A549 (cell line): ENCODE results near the gene ATAD3A. TPM values are rescaled to one million over a fixed set of nuclear protein-coding genes. Genes with fewer than 3 reads are reported as not detected.

Experiments used
- ATAC-seq, 2 experiments: fragments of 200-7000 bp in 1 of 2; fragments of >200 bp in 1 of 2; cut with Nextera tagmentation in 1 of 2; cut with Tn5 transposase in 1 of 2; 3 replicates each; pipeline versions ENCODE4 v1.8.0 to v1.9.1; 2018 to 2020; ENCODE audit warnings: mild to moderate bottlenecking in 1 of 2, moderate library complexity in 1 of 2
- CTCF ChIA-PET: fragments of 300-600 bp; sonication (Branson Sonifier 250); formaldehyde crosslinking; extraction: SDS; loops from one replicate; lab custom pipeline; 2021; ENCODE audit warnings: antibody characterized with exemption, inconsistent platforms; lab: Yijun Ruan, JAX
- POLR2A ChIA-PET: fragments of 350-600 bp; formaldehyde crosslinking; extraction: SDS; loops from one replicate; lab custom pipeline; 2021; ENCODE audit warnings: antibody characterized with exemption, inconsistent platforms; lab: Yijun Ruan, JAX
- DNase-seq, 2 experiments: peaks; one replicate each; pipeline versions ENCODE4 v3.0.0 to v3.0.0-alpha.2; 2011 to 2016; ENCODE audit warnings: low read depth in 1 of 2, low spot score in 1 of 2
- FAIRE-seq: peaks from 2 replicates; lab custom pipeline; 2011; peaks lifted over from hg19 to GRCh38; lab: Jason Lieb, UNC
- H3K27ac ChIP-seq, 2 experiments: fragments of >200 bp; sonication (Bioruptor Twin); formaldehyde crosslinking; 3 replicates each; pipeline ENCODE4 v1.5.1; 2016 to 2017
- H3K4me1 ChIP-seq: fragments of >200 bp; sonication (Bioruptor Twin); formaldehyde crosslinking; 3 replicates; pipeline ENCODE4 v1.6.1; 2016
- H3K4me2 ChIP-seq: fragments of >200 bp; sonication (Bioruptor Twin); formaldehyde crosslinking; 3 replicates; pipeline ENCODE4 v1.6.1; 2016
- H3K4me3 ChIP-seq: fragments of >200 bp; sonication (Bioruptor Twin); formaldehyde crosslinking; 3 replicates; pipeline ENCODE4 v1.5.1; 2016
- H3K9me3 ChIP-seq: fragments of >200 bp; sonication (Bioruptor Twin); formaldehyde crosslinking; 3 replicates; pipeline ENCODE4 v1.6.1; 2016
- CBX2 ChIP-seq: fragments of 200-600 bp; sonication (generic); IDR thresholded peaks from 2 replicates; pipeline ENCODE4 v1.6.1; 2016; ENCODE audit warnings: low read depth, mild to moderate bottlenecking, borderline replicate concordance
- CBX8 ChIP-seq: fragments of 200-600 bp; sonication (generic); IDR thresholded peaks from 2 replicates; pipeline ENCODE4 v1.6.1; 2016
- ESRRA ChIP-seq: fragments of 150-350 bp; IDR thresholded peaks from 2 replicates; pipeline ENCODE4 v1.6.1; 2014; ENCODE audit warnings: mild to moderate bottlenecking, low read length, borderline replicate concordance
- FOSB ChIP-seq: fragments of 250-450 bp; sonication (Bioruptor Pico); IDR thresholded peaks from 2 replicates; pipeline ENCODE4 v1.5.0; 2020; ENCODE audit warnings: mild to moderate bottlenecking, moderate library complexity
- FOXS1 ChIP-seq: fragments of 250-450 bp; sonication (Bioruptor Pico); IDR thresholded peaks from 2 replicates; pipeline ENCODE4 v1.5.0; 2020; ENCODE audit warnings: mild to moderate bottlenecking, moderate library complexity
- GATA3 ChIP-seq: IDR thresholded peaks from 2 replicates; pipeline ENCODE4 v1.6.1; 2012; ENCODE audit warnings: borderline replicate concordance
- HEYL ChIP-seq: fragments of 250-450 bp; sonication (Bioruptor Pico); IDR thresholded peaks from 2 replicates; pipeline ENCODE4 v1.8.0; 2021; ENCODE audit warnings: mild to moderate bottlenecking, moderate library complexity
- HOXA7 ChIP-seq: fragments of 250-450 bp; sonication (Bioruptor Pico); IDR thresholded peaks from 2 replicates; pipeline ENCODE4 v1.5.0; 2020; ENCODE audit warnings: mild to moderate bottlenecking, moderate library complexity
- HOXB13 ChIP-seq: fragments of 250-450 bp; sonication (Bioruptor Pico); IDR thresholded peaks from 2 replicates; pipeline ENCODE4 v1.5.0; 2020; ENCODE audit warnings: low read depth, mild to moderate bottlenecking, moderate library complexity
- JUN ChIP-seq, 2 experiments: fragments of >200 bp; sonication (Bioruptor Twin); formaldehyde crosslinking; IDR thresholded peaks; 2 replicates in 1 of 2; 3 replicates in 1 of 2; pipeline ENCODE4 v1.6.1; 2016 to 2017
- JUNB ChIP-seq: fragments of >200 bp; sonication (Bioruptor Twin); formaldehyde crosslinking; IDR thresholded peaks from 2 replicates; pipeline ENCODE4 v1.6.1; 2016
- KDM1A ChIP-seq: fragments of 200-600 bp; sonication (generic); IDR thresholded peaks from 2 replicates; pipeline ENCODE4 v1.6.1; 2016; ENCODE audit warnings: low read depth, mild to moderate bottlenecking
- KDM5A ChIP-seq: fragments of 200-600 bp; sonication (generic); IDR thresholded peaks from 2 replicates; pipeline ENCODE4 v1.6.1; 2016; ENCODE audit warnings: antibody characterized with exemption, mild to moderate bottlenecking
- MYC ChIP-seq: IDR thresholded peaks from 2 replicates; pipeline ENCODE4 v1.6.1; 2012; ENCODE audit warnings: mild to moderate bottlenecking, inconsistent platforms, low read length, improper control_type of control experiment, borderline replicate concordance
- NFE2L2 ChIP-seq: fragments of 150-350 bp; conservative IDR thresholded peaks from 2 replicates; pipeline ENCODE4 v1.6.1; 2014; ENCODE audit warnings: low read length
- POLR2AphosphoS2 ChIP-seq: conservative IDR thresholded peaks from 2 replicates; pipeline ENCODE4 v1.6.1; 2012; ENCODE audit warnings: low read length, improper control_type of control experiment, inconsistent platforms
- RAD21 ChIP-seq, 2 experiments: fragments of >200 bp in 1 of 2; sonication (Bioruptor Twin) in 1 of 2; formaldehyde crosslinking in 1 of 2; IDR thresholded peaks in 1 of 2; conservative IDR thresholded peaks in 1 of 2; 2 replicates in 1 of 2; 3 replicates in 1 of 2; pipeline ENCODE4 v1.6.1; 2012 to 2018; ENCODE audit warnings: inconsistent platforms in 1 of 2
- RCOR1 ChIP-seq: fragments of 150-350 bp; IDR thresholded peaks from 2 replicates; pipeline ENCODE4 v1.6.1; 2014; ENCODE audit warnings: antibody characterized with exemption, low read length, low read depth
- RNF2 ChIP-seq: fragments of 200-600 bp; sonication (generic); IDR thresholded peaks from 2 replicates; pipeline ENCODE4 v1.6.1; 2016; ENCODE audit warnings: low read depth, mild to moderate bottlenecking, antibody characterized with exemption, moderate library complexity, borderline replicate concordance
- SMC3 ChIP-seq: fragments of >200 bp; sonication (Bioruptor Twin); formaldehyde crosslinking; IDR thresholded peaks from 3 replicates; pipeline ENCODE4 v1.6.1; 2018; ENCODE audit warnings: inconsistent platforms
- TFCP2L1 ChIP-seq: fragments of 250-450 bp; sonication (Bioruptor Pico); IDR thresholded peaks from 2 replicates; pipeline ENCODE4 v1.5.0; 2021; ENCODE audit warnings: mild to moderate bottlenecking
- ZSCAN20 ChIP-seq: fragments of 250-450 bp; sonication (Bioruptor Pico); IDR thresholded peaks from 2 replicates; pipeline ENCODE4 v1.8.0; 2022; ENCODE audit warnings: mild to moderate bottlenecking, moderate library complexity
- WGBS: methylation state at CpG from one replicate; pipeline ENCODE4 v1.1.6; 2017; ENCODE audit errors: missing lambda C conversion rate; 5-methylcytosine and 5-hydroxymethylcytosine counted together
- polyA plus RNA-seq, 4 experiments: library from polyadenylated mRNA; depleted of rRNA in 3 of 4; stranded (reverse); fragments of >200 nt; fragmentation: RNase III in 1 of 4; extraction: RNeasy Plus Mini Kit Qiagen cat#74134 plus additional on column Dnase treatment in 1 of 4; gene quantifications; 2 replicates in 3 of 4; 3 replicates in 1 of 4; pipeline ENCODE4 v1.2.3, GENCODE V29; 2011 to 2017
- TF ChIP-seq, protein P1 (sequence below): fragments of >200 bp; sonication (Bioruptor Twin); formaldehyde crosslinking; IDR thresholded peaks from 3 replicates; pipeline ENCODE4 v1.5.1; 2016
- TF ChIP-seq, protein P2 (sequence below): fragments of 200-600 bp; sonication (generic); IDR thresholded peaks from 2 replicates; pipeline ENCODE4 v1.6.1; 2016; ENCODE audit warnings: antibody characterized with exemption, mild to moderate bottlenecking, moderate library complexity
- TF ChIP-seq, protein P3 (sequence below): IDR thresholded peaks from 2 replicates; pipeline ENCODE4 v1.6.1; 2012
- TF ChIP-seq, protein P4 (sequence below): fragments of 250-450 bp; sonication (Bioruptor Pico); IDR thresholded peaks from 2 replicates; pipeline ENCODE4 v1.5.0; 2020; ENCODE audit warnings: low read depth, mild to moderate bottlenecking, moderate library complexity
- TF ChIP-seq, protein P5 (sequence below): fragments of >200 bp; sonication (Bioruptor Twin); formaldehyde crosslinking; IDR thresholded peaks from 2 replicates; pipeline ENCODE4 v1.6.1; 2016
- TF ChIP-seq, protein P6 (sequence below): fragments of >200 bp; sonication (Bioruptor Twin); formaldehyde crosslinking; IDR thresholded peaks from 3 replicates; pipeline ENCODE4 v1.6.1; 2016

Gene ATAD3A
- polyA plus RNA-seq, 2 of the 4 experiments (the other 2 are of a cell fraction), result 10.9 to 27.2 TPM

DNA sequence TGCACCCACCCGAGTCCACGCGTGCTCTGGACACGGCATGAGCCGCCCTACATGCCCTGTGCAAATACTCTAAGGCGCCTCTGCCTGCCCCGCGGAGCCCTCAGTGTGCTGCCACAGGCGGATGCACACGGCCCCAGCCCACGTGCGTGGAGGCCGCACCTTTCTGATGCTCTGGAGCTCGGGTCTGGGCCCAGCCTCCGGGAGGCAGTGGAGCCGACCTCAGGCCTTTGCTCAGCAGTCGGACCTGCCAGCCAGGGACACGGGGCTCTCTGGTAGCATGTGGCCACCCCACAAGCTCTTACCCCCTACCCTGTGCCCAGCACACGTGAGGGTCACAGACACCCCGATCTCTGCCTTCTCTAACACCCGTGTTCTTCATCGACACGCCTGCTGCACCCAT is 26.4 kb downstream of the ATAD3A start:
- ATAC-seq, result no peak
- Histone ChIP-seq H3K4me2 (no peak overlapping the region), H3K27ac (no peak overlapping the region), H3K4me3 (no peak overlapping the region), H3K4me1 (no peaks in the 10 kb centered on the region), H3K9me3 (no peaks in the 10 kb centered on the region)
- TF ChIP-seq JUNB, result no peak
- TF ChIP-seq GATA3, result no peak
- TF ChIP-seq, protein P1, sequence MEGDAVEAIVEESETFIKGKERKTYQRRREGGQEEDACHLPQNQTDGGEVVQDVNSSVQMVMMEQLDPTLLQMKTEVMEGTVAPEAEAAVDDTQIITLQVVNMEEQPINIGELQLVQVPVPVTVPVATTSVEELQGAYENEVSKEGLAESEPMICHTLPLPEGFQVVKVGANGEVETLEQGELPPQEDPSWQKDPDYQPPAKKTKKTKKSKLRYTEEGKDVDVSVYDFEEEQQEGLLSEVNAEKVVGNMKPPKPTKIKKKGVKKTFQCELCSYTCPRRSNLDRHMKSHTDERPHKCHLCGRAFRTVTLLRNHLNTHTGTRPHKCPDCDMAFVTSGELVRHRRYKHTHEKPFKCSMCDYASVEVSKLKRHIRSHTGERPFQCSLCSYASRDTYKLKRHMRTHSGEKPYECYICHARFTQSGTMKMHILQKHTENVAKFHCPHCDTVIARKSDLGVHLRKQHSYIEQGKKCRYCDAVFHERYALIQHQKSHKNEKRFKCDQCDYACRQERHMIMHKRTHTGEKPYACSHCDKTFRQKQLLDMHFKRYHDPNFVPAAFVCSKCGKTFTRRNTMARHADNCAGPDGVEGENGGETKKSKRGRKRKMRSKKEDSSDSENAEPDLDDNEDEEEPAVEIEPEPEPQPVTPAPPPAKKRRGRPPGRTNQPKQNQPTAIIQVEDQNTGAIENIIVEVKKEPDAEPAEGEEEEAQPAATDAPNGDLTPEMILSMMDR, result no peak
- TF ChIP-seq, protein P2, sequence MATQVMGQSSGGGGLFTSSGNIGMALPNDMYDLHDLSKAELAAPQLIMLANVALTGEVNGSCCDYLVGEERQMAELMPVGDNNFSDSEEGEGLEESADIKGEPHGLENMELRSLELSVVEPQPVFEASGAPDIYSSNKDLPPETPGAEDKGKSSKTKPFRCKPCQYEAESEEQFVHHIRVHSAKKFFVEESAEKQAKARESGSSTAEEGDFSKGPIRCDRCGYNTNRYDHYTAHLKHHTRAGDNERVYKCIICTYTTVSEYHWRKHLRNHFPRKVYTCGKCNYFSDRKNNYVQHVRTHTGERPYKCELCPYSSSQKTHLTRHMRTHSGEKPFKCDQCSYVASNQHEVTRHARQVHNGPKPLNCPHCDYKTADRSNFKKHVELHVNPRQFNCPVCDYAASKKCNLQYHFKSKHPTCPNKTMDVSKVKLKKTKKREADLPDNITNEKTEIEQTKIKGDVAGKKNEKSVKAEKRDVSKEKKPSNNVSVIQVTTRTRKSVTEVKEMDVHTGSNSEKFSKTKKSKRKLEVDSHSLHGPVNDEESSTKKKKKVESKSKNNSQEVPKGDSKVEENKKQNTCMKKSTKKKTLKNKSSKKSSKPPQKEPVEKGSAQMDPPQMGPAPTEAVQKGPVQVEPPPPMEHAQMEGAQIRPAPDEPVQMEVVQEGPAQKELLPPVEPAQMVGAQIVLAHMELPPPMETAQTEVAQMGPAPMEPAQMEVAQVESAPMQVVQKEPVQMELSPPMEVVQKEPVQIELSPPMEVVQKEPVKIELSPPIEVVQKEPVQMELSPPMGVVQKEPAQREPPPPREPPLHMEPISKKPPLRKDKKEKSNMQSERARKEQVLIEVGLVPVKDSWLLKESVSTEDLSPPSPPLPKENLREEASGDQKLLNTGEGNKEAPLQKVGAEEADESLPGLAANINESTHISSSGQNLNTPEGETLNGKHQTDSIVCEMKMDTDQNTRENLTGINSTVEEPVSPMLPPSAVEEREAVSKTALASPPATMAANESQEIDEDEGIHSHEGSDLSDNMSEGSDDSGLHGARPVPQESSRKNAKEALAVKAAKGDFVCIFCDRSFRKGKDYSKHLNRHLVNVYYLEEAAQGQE, result no peak
- TF ChIP-seq RAD21 (conservative IDR thresholded peaks at IDR 0.05 in 1 of 2, IDR thresholded peaks at IDR 0.05 in 1 of 2), result no peak
- TF ChIP-seq POLR2AphosphoS2, result no peak
- TF ChIP-seq RCOR1, result no peak
- TF ChIP-seq RNF2, result no peak
- TF ChIP-seq HOXA7 (CRISPR knock-in tag), result no peak
- TF ChIP-seq, protein P3, sequence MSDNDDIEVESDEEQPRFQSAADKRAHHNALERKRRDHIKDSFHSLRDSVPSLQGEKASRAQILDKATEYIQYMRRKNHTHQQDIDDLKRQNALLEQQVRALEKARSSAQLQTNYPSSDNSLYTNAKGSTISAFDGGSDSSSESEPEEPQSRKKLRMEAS, result no peak
- no peak for TF ChIP-seq KDM1A
- ChIA-PET POLR2A (no interaction called here), CTCF (no interaction called here)
- FAIRE-seq, result no peak
- WGBS, result 91% methylated on average over 20 of the region's 23 CpGs
- DNase-seq, result no peak

DNA sequence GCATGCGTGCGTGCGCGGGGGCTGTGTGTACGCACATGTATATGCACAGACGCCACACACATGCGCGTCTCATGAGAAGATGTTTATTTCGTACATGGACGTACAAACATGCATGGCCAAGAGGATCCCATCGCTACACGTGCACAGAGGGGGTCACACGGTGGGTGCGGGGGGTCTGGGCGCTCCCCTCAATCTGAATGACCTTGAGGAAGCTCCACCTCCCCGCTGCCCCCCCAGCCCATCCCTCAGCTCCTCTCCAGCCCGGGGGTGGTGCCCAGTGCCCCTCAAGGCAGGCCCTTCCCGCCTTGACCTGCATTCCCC is 27.0 kb downstream of the ATAD3A start:
- TF ChIP-seq, protein P4, sequence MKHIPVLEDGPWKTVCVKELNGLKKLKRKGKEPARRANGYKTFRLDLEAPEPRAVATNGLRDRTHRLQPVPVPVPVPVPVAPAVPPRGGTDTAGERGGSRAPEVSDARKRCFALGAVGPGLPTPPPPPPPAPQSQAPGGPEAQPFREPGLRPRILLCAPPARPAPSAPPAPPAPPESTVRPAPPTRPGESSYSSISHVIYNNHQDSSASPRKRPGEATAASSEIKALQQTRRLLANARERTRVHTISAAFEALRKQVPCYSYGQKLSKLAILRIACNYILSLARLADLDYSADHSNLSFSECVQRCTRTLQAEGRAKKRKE (CRISPR knock-in tag), result no peak
- no peak for TF ChIP-seq HEYL (CRISPR knock-in tag)
- no peak for TF ChIP-seq ZSCAN20 (CRISPR knock-in tag)
- TF ChIP-seq JUN (IDR thresholded peaks at IDR 0.05), result no peak
- TF ChIP-seq ESRRA, result no peak
- TF ChIP-seq CBX8, result no peak
- TF ChIP-seq HOXA7 (CRISPR knock-in tag), result no peak
- no peak for TF ChIP-seq KDM5A
- TF ChIP-seq, protein P5, sequence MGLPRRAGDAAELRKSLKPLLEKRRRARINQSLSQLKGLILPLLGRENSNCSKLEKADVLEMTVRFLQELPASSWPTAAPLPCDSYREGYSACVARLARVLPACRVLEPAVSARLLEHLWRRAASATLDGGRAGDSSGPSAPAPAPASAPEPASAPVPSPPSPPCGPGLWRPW, result no peak
- TF ChIP-seq SMC3, result no peak
- TF ChIP-seq, protein P6, sequence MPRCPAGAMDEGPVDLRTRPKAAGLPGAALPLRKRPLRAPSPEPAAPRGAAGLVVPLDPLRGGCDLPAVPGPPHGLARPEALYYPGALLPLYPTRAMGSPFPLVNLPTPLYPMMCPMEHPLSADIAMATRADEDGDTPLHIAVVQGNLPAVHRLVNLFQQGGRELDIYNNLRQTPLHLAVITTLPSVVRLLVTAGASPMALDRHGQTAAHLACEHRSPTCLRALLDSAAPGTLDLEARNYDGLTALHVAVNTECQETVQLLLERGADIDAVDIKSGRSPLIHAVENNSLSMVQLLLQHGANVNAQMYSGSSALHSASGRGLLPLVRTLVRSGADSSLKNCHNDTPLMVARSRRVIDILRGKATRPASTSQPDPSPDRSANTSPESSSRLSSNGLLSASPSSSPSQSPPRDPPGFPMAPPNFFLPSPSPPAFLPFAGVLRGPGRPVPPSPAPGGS, result no peak
- TF ChIP-seq FOXS1 (CRISPR knock-in tag), result no peak
- TF ChIP-seq HOXB13 (CRISPR knock-in tag), result no peak
- no peak for TF ChIP-seq NFE2L2
- TF ChIP-seq FOSB (CRISPR knock-in tag), result no peak
- TF ChIP-seq MYC, result no peak
- TF ChIP-seq CBX2, result no peak
- TF ChIP-seq TFCP2L1 (CRISPR knock-in tag), result no peak
- TF ChIP-seq, protein P2, result no peak
- ChIA-PET POLR2A (no interaction called here), CTCF (no interaction called here)
- Histone ChIP-seq H3K4me1 (no peaks in the 10 kb centered on the region), H3K4me2 (no peak overlapping the region), H3K9me3 (no peaks in the 10 kb centered on the region), H3K27ac (no peak overlapping the region), H3K4me3 (no peak overlapping the region)
- DNase-seq (no peak), ATAC-seq (no peak), FAIRE-seq (no peak)
- 94% methylated on average over 17 of the region's 18 CpGs for WGBS
